ENCODE measurements around the gene RALGAPA1. TPM values are rescaled to one million over a fixed set of nuclear protein-coding genes. Genes with fewer than 3 reads are reported as not detected.

RALGAPA1 gene
- total and polyA plus RNA-seq, 2 donors: 24.1 to 28.7 TPM

DNA sequence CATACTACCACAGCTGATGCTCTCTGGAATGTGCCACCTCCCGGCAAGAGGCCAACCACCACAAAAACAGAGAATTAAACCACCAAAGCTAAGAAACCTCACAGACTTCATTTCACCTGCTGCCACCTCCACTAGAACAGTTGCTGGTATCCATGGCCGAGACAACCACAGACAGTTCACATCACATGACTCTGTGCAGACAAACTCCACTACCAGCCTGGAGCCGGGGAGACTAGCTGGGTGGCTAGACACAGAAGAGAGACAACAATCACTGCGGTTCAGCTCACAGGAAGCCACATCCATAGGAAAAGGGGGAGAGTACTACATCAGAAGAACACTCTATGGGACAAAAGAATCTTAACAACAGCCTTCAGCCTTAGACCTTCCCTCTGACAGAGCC lies 78.2 kb downstream of the RALGAPA1 start:
- H3K4me3 ChIP-seq (ENCODE audit: low read length in 2 of 2): no peak overlapping the region
- 86% methylated on average over 4 of the region's 4 CpGs for WGBS
- no peaks in the 10 kb centered on the region for H3K9me3 ChIP-seq (ENCODE audit: control insufficient read depth in 2 of 2, insufficient read depth in 1 of 2, low read length in 1 of 2)
- H3K4me1 ChIP-seq (ENCODE audit: control insufficient read depth in 2 of 2, insufficient read depth in 2 of 2, low read length in 2 of 2): no peaks in the 10 kb centered on the region
- no peaks in the 10 kb centered on the region for H3K27me3 ChIP-seq (ENCODE audit: control insufficient read depth in 2 of 2, insufficient read depth in 1 of 2, low read length in 1 of 2)
- peak in 1 of 9 donors; percentile 4 for DNase-seq (ENCODE audit: low read depth in 6 of 9, low spot score in 9 of 9)
- peaks cover 5 to 7% of the 10 kb centered on the region in 2 donors for H3K36me3 ChIP-seq (ENCODE audit: control insufficient read depth in 2 of 2, insufficient read depth in 2 of 2, low read length in 1 of 2)
- no peak overlapping the region for H3K27ac ChIP-seq (ENCODE audit: low read depth in 1 of 2, low read length in 1 of 2)

- H3K4me1 ChIP-seq (ENCODE audit: control insufficient read depth in 2 of 2, insufficient read depth in 2 of 2, low read length in 2 of 2): no peaks in the 10 kb centered on the region
- 99% methylated on average over 2 of the region's 2 CpGs for WGBS
- no peak overlapping the region for H3K27ac ChIP-seq (ENCODE audit: low read depth in 1 of 2, low read length in 1 of 2)
- no peak overlapping the region for H3K4me3 ChIP-seq (ENCODE audit: low read length in 2 of 2)
- no peak for DNase-seq (ENCODE audit: low read depth in 6 of 9, low spot score in 9 of 9)
- no peaks in the 10 kb centered on the region for H3K9me3 ChIP-seq (ENCODE audit: control insufficient read depth in 2 of 2, insufficient read depth in 1 of 2, low read length in 1 of 2)
- H3K27me3 ChIP-seq (ENCODE audit: control insufficient read depth in 2 of 2, insufficient read depth in 1 of 2, low read length in 1 of 2): no peaks in the 10 kb centered on the region
- peaks cover 4 to 7% of the 10 kb centered on the region in 2 donors for H3K36me3 ChIP-seq (ENCODE audit: control insufficient read depth in 2 of 2, insufficient read depth in 2 of 2, low read length in 1 of 2)
Measured at GRCh38 chr14:35727764-35728163, 81.3 kb downstream of the RALGAPA1 start.

GRCh38 chr14:35725930-35726329 lies 83.2 kb downstream of the RALGAPA1 start:
- no peaks in the 10 kb centered on the region for H3K4me1 ChIP-seq (ENCODE audit: control insufficient read depth in 2 of 2, insufficient read depth in 2 of 2, low read length in 2 of 2)
- no peak overlapping the region for H3K4me3 ChIP-seq (ENCODE audit: low read length in 2 of 2)
- no peaks in the 10 kb centered on the region for H3K27me3 ChIP-seq (ENCODE audit: control insufficient read depth in 2 of 2, insufficient read depth in 1 of 2, low read length in 1 of 2)
- no peak overlapping the region for H3K27ac ChIP-seq (ENCODE audit: low read depth in 1 of 2, low read length in 1 of 2)
- DNase-seq (ENCODE audit: low read depth in 6 of 9, low spot score in 9 of 9): no peak
- WGBS: 99% methylated on average over 5 of the region's 5 CpGs
- peaks cover 6 to 8% of the 10 kb centered on the region in 2 donors for H3K36me3 ChIP-seq (ENCODE audit: control insufficient read depth in 2 of 2, insufficient read depth in 2 of 2, low read length in 1 of 2)
- H3K9me3 ChIP-seq (ENCODE audit: control insufficient read depth in 2 of 2, insufficient read depth in 1 of 2, low read length in 1 of 2): no peaks in the 10 kb centered on the region

DNA sequence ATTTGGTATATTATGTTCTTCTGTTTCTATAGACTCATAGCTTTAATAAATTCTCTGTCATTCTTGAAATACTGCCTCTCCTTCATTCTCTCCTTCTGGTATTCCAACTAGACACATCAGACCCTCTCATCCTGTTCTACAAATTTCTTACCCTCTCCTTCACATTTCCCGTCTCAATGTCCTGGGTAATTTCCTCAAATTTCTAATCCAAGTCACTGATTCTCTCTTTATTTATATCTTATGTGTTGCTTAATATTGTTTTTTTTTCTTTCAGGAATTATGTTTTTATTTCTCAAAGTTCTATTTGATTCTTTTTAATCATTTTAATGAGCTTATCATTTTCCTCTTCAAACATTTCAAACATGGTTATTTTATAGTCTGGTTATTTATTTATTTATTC lies 94.0 kb downstream of the RALGAPA1 start:
- H3K4me3 ChIP-seq (ENCODE audit: low read length in 2 of 2): no peak overlapping the region
- no peaks in the 10 kb centered on the region for H3K4me1 ChIP-seq (ENCODE audit: control insufficient read depth in 2 of 2, insufficient read depth in 2 of 2, low read length in 2 of 2)
- peaks cover 0 to 5% of the 10 kb centered on the region in 2 donors for H3K36me3 ChIP-seq (ENCODE audit: control insufficient read depth in 2 of 2, insufficient read depth in 2 of 2, low read length in 1 of 2)
- H3K9me3 ChIP-seq (ENCODE audit: control insufficient read depth in 2 of 2, insufficient read depth in 1 of 2, low read length in 1 of 2): no peaks in the 10 kb centered on the region
- no peak overlapping the region for H3K27ac ChIP-seq (ENCODE audit: low read depth in 1 of 2, low read length in 1 of 2)
- DNase-seq (ENCODE audit: low read depth in 6 of 9, low spot score in 9 of 9): no peak
- 100% methylated on average over 1 of the region's 1 CpG for WGBS
- no peaks in the 10 kb centered on the region for H3K27me3 ChIP-seq (ENCODE audit: control insufficient read depth in 2 of 2, insufficient read depth in 1 of 2, low read length in 1 of 2)

DNA sequence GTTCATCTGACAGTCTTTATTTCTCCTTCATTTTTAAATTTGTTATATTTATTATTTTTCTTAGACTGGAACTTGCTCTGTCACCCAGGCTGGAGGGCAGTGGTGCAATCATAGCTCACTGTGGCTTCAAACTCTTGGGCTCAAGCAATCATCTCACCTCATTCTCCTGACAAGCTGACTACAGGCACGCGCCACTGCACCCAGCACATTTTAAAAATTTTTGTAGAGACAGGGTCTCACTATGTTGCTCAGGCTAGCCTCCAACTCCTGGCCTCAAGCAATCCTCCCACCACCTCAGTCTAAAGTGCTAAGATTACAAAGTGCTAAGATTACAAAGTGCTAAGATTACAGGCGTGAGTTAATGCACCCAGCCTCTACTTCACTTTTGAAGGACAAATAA lies 96.6 kb downstream of the RALGAPA1 start:
- H3K4me1 ChIP-seq (ENCODE audit: control insufficient read depth in 2 of 2, insufficient read depth in 2 of 2, low read length in 2 of 2): no peaks in the 10 kb centered on the region
- peaks cover 0 to 5% of the 10 kb centered on the region in 2 donors for H3K36me3 ChIP-seq (ENCODE audit: control insufficient read depth in 2 of 2, insufficient read depth in 2 of 2, low read length in 1 of 2)
- no peaks in the 10 kb centered on the region for H3K9me3 ChIP-seq (ENCODE audit: control insufficient read depth in 2 of 2, insufficient read depth in 1 of 2, low read length in 1 of 2)
- no peak overlapping the region for H3K4me3 ChIP-seq (ENCODE audit: low read length in 2 of 2)
- no peak overlapping the region for H3K27ac ChIP-seq (ENCODE audit: low read depth in 1 of 2, low read length in 1 of 2)
- WGBS: 97% methylated on average over 3 of the region's 3 CpGs
- no peak for DNase-seq (ENCODE audit: low read depth in 6 of 9, low spot score in 9 of 9)
- no peaks in the 10 kb centered on the region for H3K27me3 ChIP-seq (ENCODE audit: control insufficient read depth in 2 of 2, insufficient read depth in 1 of 2, low read length in 1 of 2)

GRCh38 chr14:35708062-35708461 lies 101.0 kb downstream of the RALGAPA1 start:
- H3K27ac ChIP-seq (ENCODE audit: low read depth in 1 of 2, low read length in 1 of 2): no peak overlapping the region
- no peaks in the 10 kb centered on the region for H3K4me1 ChIP-seq (ENCODE audit: control insufficient read depth in 2 of 2, insufficient read depth in 2 of 2, low read length in 2 of 2)
- 99% methylated on average over 1 of the region's 1 CpG for WGBS
- H3K36me3 ChIP-seq (ENCODE audit: control insufficient read depth in 2 of 2, insufficient read depth in 2 of 2, low read length in 1 of 2): no peaks in the 10 kb centered on the region
- no peaks in the 10 kb centered on the region for H3K9me3 ChIP-seq (ENCODE audit: control insufficient read depth in 2 of 2, insufficient read depth in 1 of 2, low read length in 1 of 2)
- no peaks in the 10 kb centered on the region for H3K27me3 ChIP-seq (ENCODE audit: control insufficient read depth in 2 of 2, insufficient read depth in 1 of 2, low read length in 1 of 2)
- no peak overlapping the region for H3K4me3 ChIP-seq (ENCODE audit: low read length in 2 of 2)
- no peak for DNase-seq (ENCODE audit: low read depth in 6 of 9, low spot score in 9 of 9)

DNA sequence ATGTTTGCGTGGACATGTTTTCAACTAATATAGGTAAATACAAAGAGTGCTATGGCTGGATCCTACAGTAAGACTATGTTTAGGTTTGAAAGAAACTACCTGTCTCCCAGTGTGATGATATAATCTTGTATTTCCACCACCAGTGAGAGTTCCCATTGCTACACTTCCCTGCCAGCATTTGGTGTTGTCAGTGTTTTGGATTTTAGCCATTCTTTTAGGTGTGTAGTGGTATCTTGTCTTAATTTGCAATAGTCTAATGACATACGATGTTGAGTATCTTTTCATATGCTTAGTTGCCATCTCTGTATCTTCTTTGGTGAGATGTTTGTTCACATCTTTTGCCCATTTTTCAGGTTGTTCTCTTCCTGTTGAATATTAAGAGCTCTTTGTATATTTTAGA lies 103.5 kb downstream of the RALGAPA1 start:
- Histone ChIP-seq H3K4me1 (ENCODE audit: control insufficient read depth in 2 of 2, insufficient read depth in 2 of 2, low read length in 2 of 2) (no peaks in the 10 kb centered on the region), H3K4me3 (ENCODE audit: low read length in 2 of 2) (no peak overlapping the region), H3K27me3 (ENCODE audit: control insufficient read depth in 2 of 2, insufficient read depth in 1 of 2, low read length in 1 of 2) (no peaks in the 10 kb centered on the region), H3K27ac (ENCODE audit: low read depth in 1 of 2, low read length in 1 of 2) (no peak overlapping the region), H3K9me3 (ENCODE audit: control insufficient read depth in 2 of 2, insufficient read depth in 1 of 2, low read length in 1 of 2) (no peaks in the 10 kb centered on the region), H3K36me3 (ENCODE audit: control insufficient read depth in 2 of 2, insufficient read depth in 2 of 2, low read length in 1 of 2) (no peaks in the 10 kb centered on the region)
- WGBS: 97% methylated on average over 2 of the region's 2 CpGs
- DNase-seq (ENCODE audit: low read depth in 6 of 9, low spot score in 9 of 9): no peak

DNA sequence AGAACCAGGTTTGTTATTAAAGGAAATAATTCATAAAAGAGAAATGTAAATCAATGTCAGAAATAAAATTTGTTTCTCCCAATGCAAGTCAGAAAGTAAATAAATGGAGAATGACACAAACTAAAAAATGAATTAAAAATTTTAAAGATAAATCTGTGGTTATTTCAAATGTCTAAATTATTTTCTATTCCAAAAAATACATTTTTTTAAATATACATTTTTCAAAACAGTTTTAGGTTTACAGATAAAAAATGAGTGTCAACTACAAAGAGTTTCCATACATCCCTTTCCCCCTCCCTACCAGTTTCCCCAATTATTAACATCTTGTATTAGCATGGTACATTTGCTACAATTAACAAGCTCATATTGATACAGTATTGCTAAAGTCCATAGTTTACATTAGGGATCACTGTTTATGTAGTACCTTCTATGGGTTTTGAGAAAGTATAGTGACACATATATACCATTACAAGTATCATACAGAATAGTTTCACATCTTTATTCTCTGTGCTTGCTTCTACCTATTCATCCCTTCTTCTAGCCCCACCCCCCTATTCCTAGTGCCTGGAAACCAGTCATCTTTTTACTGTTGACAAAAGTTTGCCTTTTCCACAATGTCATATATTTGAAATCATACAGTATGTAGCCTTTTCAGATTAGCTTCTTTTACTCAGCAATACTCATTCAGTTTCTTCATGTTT lies 104.2 kb downstream of the RALGAPA1 start:
- H3K4me3 ChIP-seq (ENCODE audit: low read length in 2 of 2): no peak overlapping the region
- H3K27me3 ChIP-seq (ENCODE audit: control insufficient read depth in 2 of 2, insufficient read depth in 1 of 2, low read length in 1 of 2): no peaks in the 10 kb centered on the region
- H3K4me1 ChIP-seq (ENCODE audit: control insufficient read depth in 2 of 2, insufficient read depth in 2 of 2, low read length in 2 of 2): no peaks in the 10 kb centered on the region
- H3K9me3 ChIP-seq (ENCODE audit: control insufficient read depth in 2 of 2, insufficient read depth in 1 of 2, low read length in 1 of 2): no peaks in the 10 kb centered on the region
- no peak for DNase-seq (ENCODE audit: low read depth in 6 of 9, low spot score in 9 of 9)
- no peaks in the 10 kb centered on the region for H3K36me3 ChIP-seq (ENCODE audit: control insufficient read depth in 2 of 2, insufficient read depth in 2 of 2, low read length in 1 of 2)
- H3K27ac ChIP-seq (ENCODE audit: low read depth in 1 of 2, low read length in 1 of 2): no peak overlapping the region

DNA sequence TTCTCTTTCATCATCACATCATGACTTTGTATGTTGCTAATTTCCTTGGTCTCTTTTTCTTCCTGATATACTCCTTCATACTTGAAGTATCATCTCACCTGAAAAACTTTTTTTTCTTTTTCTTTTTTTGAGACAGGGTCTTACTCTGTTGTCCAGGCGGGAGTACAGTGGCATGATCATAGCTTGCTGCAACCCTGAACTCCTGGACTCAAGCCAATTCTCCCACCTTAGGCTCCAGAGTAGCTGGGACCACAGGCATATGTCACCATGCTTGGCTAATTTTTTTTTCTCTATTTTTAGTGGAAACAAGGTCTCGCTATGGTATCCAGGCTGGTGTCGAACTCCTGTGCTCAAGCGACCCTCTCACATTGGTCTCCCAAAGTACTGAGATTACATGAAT lies 107.6 kb downstream of the RALGAPA1 start:
- H3K36me3 ChIP-seq (ENCODE audit: control insufficient read depth in 2 of 2, insufficient read depth in 2 of 2, low read length in 1 of 2): no peaks in the 10 kb centered on the region
- no peak overlapping the region for H3K27ac ChIP-seq (ENCODE audit: low read depth in 1 of 2, low read length in 1 of 2)
- DNase-seq (ENCODE audit: low read depth in 6 of 9, low spot score in 9 of 9): no peak
- no peaks in the 10 kb centered on the region for H3K27me3 ChIP-seq (ENCODE audit: control insufficient read depth in 2 of 2, insufficient read depth in 1 of 2, low read length in 1 of 2)
- no peak overlapping the region for H3K4me3 ChIP-seq (ENCODE audit: low read length in 2 of 2)
- WGBS: 99% methylated on average over 4 of the region's 4 CpGs
- no peaks in the 10 kb centered on the region for H3K4me1 ChIP-seq (ENCODE audit: control insufficient read depth in 2 of 2, insufficient read depth in 2 of 2, low read length in 2 of 2)
- no peaks in the 10 kb centered on the region for H3K9me3 ChIP-seq (ENCODE audit: control insufficient read depth in 2 of 2, insufficient read depth in 1 of 2, low read length in 1 of 2)

Measured in thymus (tissue), 11 donors.